A673 (cell line): ENCODE data around the gene TGFB1I1.
"Not testable (repeated sequence)": the region's sequence is repeated elsewhere in the genome, so short reads cannot be mapped to it uniquely, and the experiment has no call there.

Experiments used
- CTCF ChIP-seq: fragments of 300-800, 200-600 bp; sonication (generic); conservative IDR thresholded peaks from 2 replicates; pipeline ENCODE4 v1.5.1; 2017; ENCODE audit warnings: low read depth, mild to moderate bottlenecking, antibody characterized with exemption, low read length, moderate library complexity, mixed read lengths
- EZH2 ChIP-seq: fragments of 200-600 bp; sonication (generic); IDR thresholded peaks from 2 replicates; pipeline ENCODE4 v1.6.1; 2017; ENCODE audit warnings: borderline replicate concordance, low read depth, mild to moderate bottlenecking, mixed read lengths, antibody characterized with exemption, low read length; ENCODE audit not compliant: poor library complexity, severe bottlenecking

DNA sequence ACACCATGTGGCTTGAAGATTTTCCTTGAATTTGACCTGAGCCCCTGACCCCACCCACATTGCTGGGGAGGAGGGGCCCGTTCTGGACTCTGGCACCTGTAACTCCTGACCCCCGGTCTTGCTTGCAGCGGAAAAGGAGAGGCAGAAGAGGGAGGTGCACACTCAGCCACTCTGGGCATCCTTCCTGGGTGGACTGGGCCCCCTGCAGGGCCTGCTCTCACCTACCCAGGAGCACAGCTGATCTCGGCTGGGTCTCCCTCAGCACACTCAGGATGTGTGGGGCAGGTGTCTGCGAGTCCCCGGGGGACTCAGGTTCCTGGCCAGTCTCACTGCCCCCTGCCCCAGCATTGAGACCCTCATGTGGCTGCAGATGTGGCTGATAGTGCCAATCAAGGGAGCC lies 51.8 kb downstream of the TGFB1I1 start:
- not testable (repeated sequence) for TF ChIP-seq CTCF, EZH2
